Right lobe of liver (tissue), 4 donors: ENCODE data around the gene PROSER1.

ENCODE experiments used
- POLR2A ChIP-seq: fragments of 450-650 bp; IDR thresholded peaks from one replicate; pipeline ENCODE4 v1.6.1; 2017; ENCODE audit warnings: antibody characterized with exemption, mild to moderate bottlenecking
- TF ChIP-seq, protein P1 (sequence below), 4 donors: fragments of 200-600 bp in 3 of 4; fragments of 450-650 bp in 1 of 4; IDR thresholded peaks; one replicate each; pipeline versions ENCODE4 v1.5.1 to v1.8.0; 2016 to 2022; ENCODE audit warnings: antibody characterized with exemption in 4 of 4, mild to moderate bottlenecking in 2 of 4
- donor health status: DM: no; HTN: no; CAD: no.
- donor health status: DM: no; HTN: no; CAD: no.
- donor health status: DM: no; HTN: yes; CAD: no.

GRCh38 chr13:38993381-38993780 is 44.5 kb downstream of the PROSER1 start:
- TF ChIP-seq, protein P1, sequence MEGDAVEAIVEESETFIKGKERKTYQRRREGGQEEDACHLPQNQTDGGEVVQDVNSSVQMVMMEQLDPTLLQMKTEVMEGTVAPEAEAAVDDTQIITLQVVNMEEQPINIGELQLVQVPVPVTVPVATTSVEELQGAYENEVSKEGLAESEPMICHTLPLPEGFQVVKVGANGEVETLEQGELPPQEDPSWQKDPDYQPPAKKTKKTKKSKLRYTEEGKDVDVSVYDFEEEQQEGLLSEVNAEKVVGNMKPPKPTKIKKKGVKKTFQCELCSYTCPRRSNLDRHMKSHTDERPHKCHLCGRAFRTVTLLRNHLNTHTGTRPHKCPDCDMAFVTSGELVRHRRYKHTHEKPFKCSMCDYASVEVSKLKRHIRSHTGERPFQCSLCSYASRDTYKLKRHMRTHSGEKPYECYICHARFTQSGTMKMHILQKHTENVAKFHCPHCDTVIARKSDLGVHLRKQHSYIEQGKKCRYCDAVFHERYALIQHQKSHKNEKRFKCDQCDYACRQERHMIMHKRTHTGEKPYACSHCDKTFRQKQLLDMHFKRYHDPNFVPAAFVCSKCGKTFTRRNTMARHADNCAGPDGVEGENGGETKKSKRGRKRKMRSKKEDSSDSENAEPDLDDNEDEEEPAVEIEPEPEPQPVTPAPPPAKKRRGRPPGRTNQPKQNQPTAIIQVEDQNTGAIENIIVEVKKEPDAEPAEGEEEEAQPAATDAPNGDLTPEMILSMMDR (IDR thresholded peaks at IDR 0.05) = no peak
- TF ChIP-seq POLR2A = no peak
